VCaP (cell line): ENCODE data around the gene ROR2.

Experiments
- H3K27ac ChIP-seq: fragments of 450-650 bp; 2 replicates; pipeline ENCODE4 v1.5.1; 2017
- CTCF ChIP-seq: fragments of 450-650 bp; conservative IDR thresholded peaks from 2 replicates; pipeline ENCODE4 v1.5.1; 2017; ENCODE audit warnings: mild to moderate bottlenecking, moderate library complexity

ROR2 gene

GRCh38 chr9:91724609-91725505, 225.2 kb downstream of the ROR2 start:
- H3K27ac ChIP-seq = no peak overlapping the region
- TF ChIP-seq CTCF = no peak

GRCh38 chr9:91724068-91724440, 226.0 kb downstream of the ROR2 start:
- no peak overlapping the region for H3K27ac ChIP-seq
- no peak for TF ChIP-seq CTCF

- no peak for TF ChIP-seq CTCF
- H3K27ac ChIP-seq = no peak overlapping the region
Observed at GRCh38 chr9:91723420-91724067, 226.5 kb downstream of the ROR2 start.

- no peak overlapping the region for H3K27ac ChIP-seq
- no peak for TF ChIP-seq CTCF
Observed at GRCh38 chr9:91720751-91721705, 229.0 kb downstream of the ROR2 start.

GRCh38 chr9:91720313-91720712, 229.7 kb downstream of the ROR2 start:
- TF ChIP-seq CTCF = no peak
- no peak overlapping the region for H3K27ac ChIP-seq

- no peak for TF ChIP-seq CTCF
Observed at GRCh38 chr9:91718071-91718470, 232.0 kb downstream of the ROR2 start.

GRCh38 chr9:91716815-91717214, 233.2 kb downstream of the ROR2 start:
- no peak overlapping the region for H3K27ac ChIP-seq
- no peak for TF ChIP-seq CTCF

More at GRCh38 chr9:91718071-91718470, 232.0 kb downstream of the ROR2 start:
- H3K27ac ChIP-seq = no peak overlapping the region
